Lower leg skin (tissue), 3 donors: Measurements from ENCODE around the gene FOSL2.

ENCODE experiments used
- CTCF ChIP-seq, 3 donors: fragments of 450-650 bp; IDR thresholded peaks; one replicate each; pipeline ENCODE4 v1.5.1; 2016; ENCODE audit warnings: antibody characterized with exemption in 3 of 3, mild to moderate bottlenecking in 3 of 3, moderate library complexity in 2 of 3
- POLR2A ChIP-seq, 2 donors: fragments of 450-650 bp; IDR thresholded peaks; one replicate each; pipeline ENCODE4 v1.6.1; 2016 to 2017; ENCODE audit warnings: antibody characterized with exemption in 2 of 2, mild to moderate bottlenecking in 1 of 2, moderate library complexity in 1 of 2

- no peak for TF ChIP-seq CTCF (IDR thresholded peaks at IDR 0.05)
- no peak for TF ChIP-seq POLR2A (IDR thresholded peaks at IDR 0.05)
Observed at GRCh38 chr2:28349546-28350165, 43.0 kb upstream of the FOSL2 start.
